Upper lobe of left lung (tissue), 4 donors: ENCODE measurements around the gene RIPOR2.

Source experiments
- EP300 ChIP-seq, 4 donors: sonication (generic); formaldehyde crosslinking; IDR thresholded peaks; one replicate each; pipeline ENCODE4 v1.5.1; 2017; ENCODE audit warnings: antibody characterized with exemption in 4 of 4, control low read depth in 2 of 4
- POLR2A ChIP-seq, 4 donors: fragments of 450-650 bp; IDR thresholded peaks; one replicate each; pipeline ENCODE4 v1.5.1; 2016 to 2017; ENCODE audit warnings: antibody characterized with exemption in 4 of 4, mild to moderate bottlenecking in 2 of 4
- POLR2AphosphoS5 ChIP-seq, 2 donors: sonication (generic); formaldehyde crosslinking; IDR thresholded peaks; one replicate each; pipeline ENCODE4 v1.5.1; 2017; ENCODE audit warnings: antibody characterized with exemption in 2 of 2
- TF ChIP-seq, protein P1 (sequence below), 6 experiments: fragments of 450-650 bp in 4 of 6; fragments of 200-600 bp in 2 of 6; sonication (generic) in 2 of 6; IDR thresholded peaks; one replicate each; pipeline ENCODE4 v1.5.1; 2016 to 2019; ENCODE audit warnings: antibody characterized with exemption in 6 of 6

DNA sequence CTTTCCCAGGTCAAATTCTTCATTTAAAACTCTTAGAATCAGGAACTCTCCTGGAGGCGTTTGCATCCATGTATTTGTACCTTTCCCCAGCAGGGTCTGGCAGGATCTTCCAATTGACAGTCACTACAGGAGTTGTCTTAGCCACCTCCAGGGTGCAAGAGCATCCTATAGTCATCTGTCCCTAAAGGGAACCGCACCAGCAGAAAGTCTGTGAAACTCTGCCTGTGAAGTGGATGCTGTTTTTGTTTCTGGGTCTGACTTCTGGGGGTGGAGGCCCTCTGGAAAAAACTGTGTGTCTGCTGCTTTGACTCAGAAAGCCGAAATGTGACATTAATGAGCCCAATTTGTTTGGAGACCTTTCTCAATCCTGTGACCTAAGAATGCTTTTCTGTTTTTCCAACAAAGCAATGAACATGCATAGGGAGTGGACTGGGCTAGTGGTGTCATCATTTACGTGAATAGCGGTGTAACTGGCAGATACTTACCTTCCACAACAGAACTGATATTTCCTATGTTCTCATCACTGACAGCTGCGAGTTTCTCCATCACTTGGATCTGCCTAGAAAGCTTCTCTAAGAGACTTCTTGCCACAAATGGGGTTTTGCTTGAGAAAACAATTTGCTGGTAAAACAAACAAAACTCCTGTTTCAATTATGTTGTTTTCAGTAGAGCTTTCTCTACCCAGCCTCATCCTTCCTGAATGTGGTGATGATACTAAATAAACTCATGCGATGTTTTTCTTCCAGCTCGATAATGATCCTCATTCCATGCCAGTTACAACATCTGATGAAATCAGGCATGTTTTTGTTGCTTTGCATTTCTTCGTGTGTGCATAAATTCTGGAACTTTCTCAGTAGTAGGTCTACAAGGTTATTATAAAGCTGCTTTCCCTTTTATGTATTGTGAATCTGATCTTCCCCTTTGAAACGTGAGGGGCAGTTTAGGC, 103.7 kb downstream of the RIPOR2 start:
- TF ChIP-seq POLR2A (IDR thresholded peaks at IDR 0.05) (no peak), POLR2AphosphoS5 (IDR thresholded peaks at IDR 0.05) (no peak), EP300 (IDR thresholded peaks at IDR 0.05) (no peak)
- TF ChIP-seq, protein P1, sequence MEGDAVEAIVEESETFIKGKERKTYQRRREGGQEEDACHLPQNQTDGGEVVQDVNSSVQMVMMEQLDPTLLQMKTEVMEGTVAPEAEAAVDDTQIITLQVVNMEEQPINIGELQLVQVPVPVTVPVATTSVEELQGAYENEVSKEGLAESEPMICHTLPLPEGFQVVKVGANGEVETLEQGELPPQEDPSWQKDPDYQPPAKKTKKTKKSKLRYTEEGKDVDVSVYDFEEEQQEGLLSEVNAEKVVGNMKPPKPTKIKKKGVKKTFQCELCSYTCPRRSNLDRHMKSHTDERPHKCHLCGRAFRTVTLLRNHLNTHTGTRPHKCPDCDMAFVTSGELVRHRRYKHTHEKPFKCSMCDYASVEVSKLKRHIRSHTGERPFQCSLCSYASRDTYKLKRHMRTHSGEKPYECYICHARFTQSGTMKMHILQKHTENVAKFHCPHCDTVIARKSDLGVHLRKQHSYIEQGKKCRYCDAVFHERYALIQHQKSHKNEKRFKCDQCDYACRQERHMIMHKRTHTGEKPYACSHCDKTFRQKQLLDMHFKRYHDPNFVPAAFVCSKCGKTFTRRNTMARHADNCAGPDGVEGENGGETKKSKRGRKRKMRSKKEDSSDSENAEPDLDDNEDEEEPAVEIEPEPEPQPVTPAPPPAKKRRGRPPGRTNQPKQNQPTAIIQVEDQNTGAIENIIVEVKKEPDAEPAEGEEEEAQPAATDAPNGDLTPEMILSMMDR (IDR thresholded peaks at IDR 0.05): no peak
